Measurements from ENCODE around the gene SERINC3. TPM values are rescaled to one million over a fixed set of nuclear protein-coding genes. Genes with fewer than 3 reads are reported as not detected.
A peak's percentile ranks its signal among the peaks of the same experiment; 100 is the strongest.

The SERINC3 gene
- total RNA-seq, 1 donor from 2014 or later: 82.4 TPM

- FAIRE-seq (no peak), DNase-seq (ENCODE audit: low read depth) (no peak)
- no peaks in the 10 kb centered on the region for H3K36me3 ChIP-seq (ENCODE audit: control insufficient read depth, insufficient read depth, low read length)
- no peaks in the 10 kb centered on the region for H3K27me3 ChIP-seq (ENCODE audit: control insufficient read depth, insufficient read depth, low read length)
- TF ChIP-seq CTCF (IDR thresholded peaks at IDR 0.05; ENCODE audit: insufficient read depth, low read length, severe bottlenecking): no peak
- H3K4me3 ChIP-seq (ENCODE audit: low read depth, low read length): peak overlapping the region; percentile 71
Measured at GRCh38 chr20:44532259-44532980, 10.6 kb upstream of the SERINC3 start.

- FAIRE-seq: no peak
- Histone ChIP-seq H3K27me3 (ENCODE audit: control insufficient read depth, insufficient read depth, low read length) (no peaks in the 10 kb centered on the region), H3K36me3 (ENCODE audit: control insufficient read depth, insufficient read depth, low read length) (no peaks in the 10 kb centered on the region), H3K4me3 (ENCODE audit: low read depth, low read length) (no peak overlapping the region)
- no peak for TF ChIP-seq CTCF (IDR thresholded peaks at IDR 0.05; ENCODE audit: insufficient read depth, low read length, severe bottlenecking)
- DNase-seq (ENCODE audit: low read depth): no peak
Measured at GRCh38 chr20:44528309-44528708, 6.4 kb upstream of the SERINC3 start.

GRCh38 chr20:44527716-44528199 is 5.9 kb upstream of the SERINC3 start:
- no peaks in the 10 kb centered on the region for H3K36me3 ChIP-seq (ENCODE audit: control insufficient read depth, insufficient read depth, low read length)
- DNase-seq (ENCODE audit: low read depth) (no peak), FAIRE-seq (no peak)
- no peaks in the 10 kb centered on the region for H3K27me3 ChIP-seq (ENCODE audit: control insufficient read depth, insufficient read depth, low read length)
- H3K4me3 ChIP-seq (ENCODE audit: low read depth, low read length): no peak overlapping the region
- no peak for TF ChIP-seq CTCF (IDR thresholded peaks at IDR 0.05; ENCODE audit: insufficient read depth, low read length, severe bottlenecking)

GRCh38 chr20:44526129-44526528 is 4.3 kb upstream of the SERINC3 start:
- DNase-seq (ENCODE audit: low read depth) (peak; percentile 83), FAIRE-seq (no peak)
- no peaks in the 10 kb centered on the region for H3K36me3 ChIP-seq (ENCODE audit: control insufficient read depth, insufficient read depth, low read length)
- no peaks in the 10 kb centered on the region for H3K27me3 ChIP-seq (ENCODE audit: control insufficient read depth, insufficient read depth, low read length)
- H3K4me3 ChIP-seq (ENCODE audit: low read depth, low read length): no peak overlapping the region
- TF ChIP-seq CTCF (IDR thresholded peaks at IDR 0.05; ENCODE audit: insufficient read depth, low read length, severe bottlenecking): no peak

- no peak overlapping the region for H3K4me3 ChIP-seq (ENCODE audit: low read depth, low read length)
- H3K36me3 ChIP-seq (ENCODE audit: control insufficient read depth, insufficient read depth, low read length): peaks cover 2% of the 10 kb centered on the region
- no peak for TF ChIP-seq CTCF (IDR thresholded peaks at IDR 0.05; ENCODE audit: insufficient read depth, low read length, severe bottlenecking)
- FAIRE-seq (no peak), DNase-seq (ENCODE audit: low read depth) (no peak)
- no peaks in the 10 kb centered on the region for H3K27me3 ChIP-seq (ENCODE audit: control insufficient read depth, insufficient read depth, low read length)
Measured at GRCh38 chr20:44523746-44524145, 1.9 kb upstream of the SERINC3 start.

GRCh38 chr20:44522841-44523240 is 971 bp upstream of the SERINC3 start:
- DNase-seq (ENCODE audit: low read depth): no peak
- peaks cover 2% of the 10 kb centered on the region for H3K36me3 ChIP-seq (ENCODE audit: control insufficient read depth, insufficient read depth, low read length)
- FAIRE-seq: no peak
- no peak for TF ChIP-seq CTCF (IDR thresholded peaks at IDR 0.05; ENCODE audit: insufficient read depth, low read length, severe bottlenecking)
- no peak overlapping the region for H3K4me3 ChIP-seq (ENCODE audit: low read depth, low read length)
- no peaks in the 10 kb centered on the region for H3K27me3 ChIP-seq (ENCODE audit: control insufficient read depth, insufficient read depth, low read length)

Measured in bronchial epithelial cell (primary cell).